H1 (cell line): ENCODE data around the gene LRRC8D. TPM values are rescaled to one million over a fixed set of nuclear protein-coding genes. Genes with fewer than 3 reads are reported as not detected.

Experiments used
- CTCF ChIA-PET: fragments of 300-600 bp; sonication (Branson Sonifier 250); formaldehyde crosslinking; loops from one replicate; lab custom pipeline; 2021; ENCODE audit not compliant: partially characterized antibody; lab: Charles Lee
- POLR2A ChIA-PET: fragments of 300-600 bp; sonication (Branson Sonifier 250); formaldehyde crosslinking; loops from one replicate; lab custom pipeline; 2021; ENCODE audit warnings: inconsistent platforms; ENCODE audit not compliant: partially characterized antibody; lab: Charles Lee
- DNase-seq, 2 experiments: peaks; one replicate each; pipeline versions ENCODE4 v3.0.0 to v3.0.0-alpha.2; 2010 to 2022; ENCODE audit warnings: low spot score in 2 of 2, low read depth in 1 of 2, mixed read lengths in 1 of 2
- FAIRE-seq: peaks from 2 replicates; lab custom pipeline; 2011; peaks lifted over from hg19 to GRCh38; lab: Jason Lieb, UNC
- H2AFZ ChIP-seq: 2 replicates; pipeline ENCODE4 v1.8.1; 2012; ENCODE audit warnings: low read length, inconsistent platforms
- H2AK5ac ChIP-seq: 2 replicates; pipeline ENCODE4 v1.6.1; 2013; ENCODE audit warnings: low read depth, low read length
- H2BK120ac ChIP-seq: replicated peaks from 2 replicates; pipeline ENCODE3; 2013; ENCODE audit warnings: low read depth, low read length, inconsistent platforms
- H2BK12ac ChIP-seq: 2 replicates; pipeline ENCODE4 v1.6.1; 2013; ENCODE audit warnings: low read depth, low read length
- H2BK15ac ChIP-seq: 2 replicates; pipeline ENCODE4 v1.6.1; 2013; ENCODE audit warnings: low read length
- H2BK20ac ChIP-seq: 2 replicates; pipeline ENCODE4 v1.6.1; 2013; ENCODE audit warnings: low read length
- H2BK5ac ChIP-seq: 2 replicates; pipeline ENCODE4 v1.6.1; 2013; ENCODE audit warnings: low read depth, low read length
- H3K14ac ChIP-seq: 2 replicates; pipeline ENCODE4 v1.6.1; 2013; ENCODE audit warnings: inconsistent platforms; ENCODE audit not compliant: insufficient read length
- H3K18ac ChIP-seq: 2 replicates; pipeline ENCODE4 v1.6.1; 2013; ENCODE audit warnings: low read length; ENCODE audit errors: extremely low read depth
- H3K23ac ChIP-seq: 2 replicates; pipeline ENCODE4 v1.6.1; 2013; ENCODE audit warnings: inconsistent platforms; ENCODE audit not compliant: insufficient read length
- H3K23me2 ChIP-seq: 2 replicates; pipeline ENCODE4 v1.6.1; 2013; ENCODE audit warnings: low read depth, low read length
- H3K27ac ChIP-seq: 2 replicates; pipeline ENCODE4 v1.6.1; 2011; ENCODE audit warnings: low read depth, low read length, inconsistent platforms
- H3K27me3 ChIP-seq, 4 experiments: replicated peaks in 1 of 4; 1 replicate in 1 of 4; 2 replicates in 3 of 4; pipeline versions ENCODE4 v1.6.1 to v1.8.1; 2011 to 2013; ENCODE audit warnings: low read length in 3 of 4, mild to moderate bottlenecking in 3 of 4, inconsistent platforms in 2 of 4, mixed read lengths in 2 of 4, moderate library complexity in 1 of 4; ENCODE audit not compliant: control insufficient read depth in 3 of 4, insufficient read depth in 3 of 4; ENCODE audit errors: extremely low read depth in 1 of 4
- H3K36me3 ChIP-seq, 4 experiments: 2 replicates each; pipeline versions ENCODE4 v1.6.1 to v1.8.1; 2011 to 2013; ENCODE audit warnings: mild to moderate bottlenecking in 4 of 4, low read length in 3 of 4, moderate library complexity in 2 of 4, control low read depth in 1 of 4, inconsistent platforms in 1 of 4; ENCODE audit not compliant: insufficient read depth in 4 of 4, control insufficient read depth in 2 of 4
- H3K4ac ChIP-seq: replicated peaks from 2 replicates; pipeline ENCODE3; 2013; ENCODE audit warnings: low read length, low read depth, mixed read lengths, inconsistent platforms; ENCODE audit not compliant: insufficient read length
- H3K4me1 ChIP-seq, 4 experiments: replicated peaks in 1 of 4; 1 replicate in 1 of 4; 2 replicates in 3 of 4; pipeline versions ENCODE4 v1.6.1 to v1.8.1; 2011 to 2013; ENCODE audit warnings: low read length in 3 of 4, inconsistent platforms in 2 of 4, mixed read lengths in 1 of 4; ENCODE audit not compliant: insufficient read depth in 4 of 4, control insufficient read depth in 3 of 4
- H3K4me2 ChIP-seq, 2 experiments: 2 replicates each; pipeline versions ENCODE4 v1.6.1 to v1.8.1; 2011 to 2013; ENCODE audit warnings: low read depth in 2 of 2, low read length in 2 of 2, control low read depth in 1 of 2, inconsistent platforms in 1 of 2, mild to moderate bottlenecking in 1 of 2; ENCODE audit not compliant: insufficient read depth in 1 of 2
- H3K4me3 ChIP-seq, 4 experiments: fragments of 200-600, 300-600 bp in 1 of 4; sonication (generic), shearing (Covaris generic), sonication (Bioruptor Twin) in 1 of 4; 2 replicates each; pipeline versions ENCODE4 v1.5.1 to v1.8.1; 2011 to 2016; ENCODE audit warnings: low read length in 4 of 4, low read depth in 3 of 4, control low read depth in 2 of 4, inconsistent platforms in 2 of 4, mild to moderate bottlenecking in 2 of 4, mixed read lengths in 1 of 4, moderate library complexity in 1 of 4; ENCODE audit not compliant: insufficient read depth in 2 of 4; ENCODE audit errors: extremely low read depth in 1 of 4
- H3K56ac ChIP-seq: replicated peaks from 2 replicates; pipeline ENCODE3; 2013; ENCODE audit warnings: low read depth, mild to moderate bottlenecking, mixed read lengths, low read length, inconsistent platforms; ENCODE audit not compliant: insufficient read length
- H3K79me1 ChIP-seq: 2 replicates; pipeline ENCODE4 v1.6.1; 2013; ENCODE audit warnings: low read depth, low read length, control low read depth
- H3K79me2 ChIP-seq, 2 experiments: 2 replicates each; pipeline versions ENCODE4 v1.6.1 to v1.8.1; 2012 to 2013; ENCODE audit warnings: low read length in 2 of 2, mild to moderate bottlenecking in 2 of 2, inconsistent platforms in 1 of 2; ENCODE audit not compliant: insufficient read depth in 2 of 2, control insufficient read depth in 1 of 2
- H3K9ac ChIP-seq, 4 experiments: replicated peaks in 1 of 4; 1 replicate in 1 of 4; 2 replicates in 3 of 4; pipeline versions ENCODE4 v1.6.1 to v1.8.1; 2011 to 2013; ENCODE audit warnings: low read depth in 3 of 4, low read length in 3 of 4, control low read depth in 2 of 4, mild to moderate bottlenecking in 2 of 4, moderate library complexity in 2 of 4, inconsistent platforms in 1 of 4; ENCODE audit errors: extremely low read depth in 1 of 4
- H3K9me3 ChIP-seq, 2 experiments: 2 replicates each; pipeline versions ENCODE4 v1.6.1 to v1.8.1; 2012 to 2013; ENCODE audit warnings: mild to moderate bottlenecking in 2 of 2, moderate library complexity in 2 of 2, control low read depth in 1 of 2, inconsistent platforms in 1 of 2, low read depth in 1 of 2, low read length in 1 of 2, mixed read lengths in 1 of 2; ENCODE audit not compliant: insufficient read depth in 2 of 2
- H4K20me1 ChIP-seq, 2 experiments: replicated peaks in 1 of 2; 2 replicates each; pipeline versions ENCODE3 to v1.8.1; 2011 to 2013; ENCODE audit warnings: inconsistent platforms in 2 of 2, low read length in 2 of 2, mild to moderate bottlenecking in 1 of 2; ENCODE audit not compliant: insufficient read depth in 2 of 2, control insufficient read depth in 1 of 2
- H4K5ac ChIP-seq: 2 replicates; pipeline ENCODE4 v1.6.1; 2013; ENCODE audit warnings: low read length, low read depth, mixed read lengths, inconsistent platforms; ENCODE audit not compliant: insufficient read length
- H4K8ac ChIP-seq: 2 replicates; pipeline ENCODE4 v1.8.0; 2013; ENCODE audit warnings: mild to moderate bottlenecking, moderate library complexity, low read length, inconsistent platforms; ENCODE audit not compliant: insufficient read depth; ENCODE audit errors: extremely low read depth
- H4K91ac ChIP-seq: replicated peaks from 2 replicates; pipeline ENCODE3; 2013; ENCODE audit warnings: low read length, mixed read lengths, inconsistent platforms; ENCODE audit not compliant: insufficient read length
- CBX8 ChIP-seq: fragments of 300-800, 300-1000 bp; sonication (generic); IDR thresholded peaks from 2 replicates; pipeline ENCODE4 v1.7.1; 2016; ENCODE audit warnings: low read depth, low read length, borderline replicate concordance
- CREB1 ChIP-seq: IDR thresholded peaks from 2 replicates; pipeline ENCODE4 v1.6.1; 2012; ENCODE audit warnings: inconsistent platforms
- RFX5 ChIP-seq: IDR thresholded peaks from 2 replicates; pipeline ENCODE4 v1.6.1; 2011; ENCODE audit warnings: low read depth, low read length, improper control_type of control experiment, borderline replicate concordance
- SRF ChIP-seq: IDR thresholded peaks from 2 replicates; pipeline ENCODE4 v1.6.1; 2011; ENCODE audit warnings: mild to moderate bottlenecking, low read depth, low read length, moderate library complexity
- SUZ12 ChIP-seq: fragments of 200-600 bp; sonication (generic); IDR thresholded peaks from 2 replicates; pipeline ENCODE4 v1.6.1; 2012; ENCODE audit warnings: mild to moderate bottlenecking, inconsistent platforms, low read length, moderate library complexity, mixed read lengths
- TAF7 ChIP-seq: optimal IDR thresholded peaks from 2 replicates; pipeline ENCODE3; 2011; ENCODE audit warnings: low read depth, mild to moderate bottlenecking, inconsistent platforms, low read length, moderate library complexity, borderline replicate concordance
- YY1 ChIP-seq: IDR thresholded peaks from 2 replicates; pipeline ENCODE4 v1.6.1; 2011; ENCODE audit warnings: low read depth, mild to moderate bottlenecking, low read length
- WGBS, 2 experiments: shearing (Covaris generic) in 1 of 2; methylation state at CpG; one replicate each; pipeline versions ENCODE4 v1.1.6 to v1.1.7; 2013 to 2015; ENCODE audit warnings: low lambda C conversion rate in 2 of 2, mixed read lengths in 2 of 2, inconsistent platforms in 1 of 2, low coverage in 1 of 2, missing lambda C conversion rate in 1 of 2; ENCODE audit not compliant: insufficient replicate concordance in 2 of 2, insufficient coverage in 1 of 2, insufficient read length in 1 of 2; ENCODE audit errors: extremely low coverage in 1 of 2, missing lambda C conversion rate in 1 of 2; 5-methylcytosine and 5-hydroxymethylcytosine counted together
- polyA plus RNA-seq, 7 experiments: library from polyadenylated mRNA; depleted of rRNA in 3 of 7; stranded (reverse) in 5 of 7; unstranded in 2 of 7; fragments of >200 nt in 5 of 7; fragments of 200-250 nt in 2 of 7; gene quantifications; 1 replicate in 5 of 7; 2 replicates in 1 of 7; 4 replicates in 1 of 7; pipeline versions ENCODE4 v1.2.1 to v1.2.3, GENCODE V29; 2011 to 2013; ENCODE audit warnings: missing spikeins in 2 of 7, mixed read lengths in 2 of 7
- total RNA-seq: library from RNA; stranded (reverse); fragmentation: NEBNext Ultra II Directional; extraction: Animal tissue kit (Norgen Biotek cat#: 25700); gene quantifications from 2 replicates; pipeline ENCODE4 v1.2.1, GENCODE V29; 2021

Gene LRRC8D
- total and polyA plus RNA-seq, 2 of the 8 experiments (the other 6 are each of a cell fraction or from before 2014, with no cell fraction given): 42.0 to 58.5 TPM

DNA sequence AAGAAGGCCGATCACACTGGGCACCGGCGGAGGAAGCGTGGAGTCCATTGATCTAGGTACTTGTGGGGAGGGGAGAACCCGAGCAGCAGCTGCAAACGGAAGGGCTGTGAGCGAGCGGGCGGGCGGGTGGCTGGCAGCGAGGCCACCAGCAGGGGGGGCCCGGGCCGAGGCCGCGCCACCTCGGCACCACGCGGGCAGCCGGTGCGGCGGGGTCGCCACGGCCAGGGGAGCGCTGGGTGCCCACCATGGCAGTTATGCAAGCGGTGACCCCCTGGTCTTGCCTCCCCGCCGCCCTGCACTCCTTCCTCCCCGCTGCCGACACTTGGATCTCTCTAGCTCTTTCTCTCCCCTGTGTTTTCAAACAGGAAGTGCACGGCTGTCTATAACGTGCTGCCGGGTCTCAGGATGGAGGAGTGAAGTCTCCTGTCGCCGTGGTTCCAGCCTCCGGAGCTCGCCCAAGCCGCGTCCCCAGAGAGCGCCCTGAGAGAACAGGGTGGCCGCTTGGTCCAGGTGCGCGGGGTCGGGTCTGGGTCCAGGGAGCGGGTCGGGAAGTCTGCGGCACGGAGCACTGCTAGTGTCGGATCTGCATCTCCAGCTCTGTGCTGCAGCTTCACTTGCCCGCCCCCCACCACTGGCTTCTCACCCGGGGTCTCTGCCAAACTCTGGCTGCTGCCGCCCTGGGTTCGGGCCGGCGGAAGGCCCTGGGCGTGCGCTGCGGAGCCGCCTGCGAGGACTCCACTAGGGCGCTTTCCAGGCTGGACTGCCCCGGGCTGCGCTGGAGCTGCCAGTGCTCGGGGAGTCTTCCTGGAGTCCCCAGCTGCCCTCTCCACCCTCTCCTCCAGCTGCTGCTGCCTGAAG is 22.7 kb downstream of the LRRC8D start:
- Histone ChIP-seq H3K27me3 (no peaks in the 10 kb centered on the region), H4K5ac (peak overlapping the region; percentile 45), H2AFZ (no peak overlapping the region; the same call in 1 of the 2 replicates), H3K4me3 (peak overlapping the region; percentile 46 to 74 (median 64)), H3K4ac (peak overlapping the region; percentile 19), H2BK12ac (no peak overlapping the region; the same call in 1 of the 2 replicates), H3K14ac (no peak overlapping the region), H2BK15ac (peak overlapping the region; percentile 66; the same call in 1 of the 2 replicates), H2BK5ac (0 out of 2 replicates have a peak overlapping the region, but pooled peaks have one; percentile 6), H4K20me1 (peaks cover 2 to 3% of the 10 kb centered on the region in 2 experiments), H3K79me1 (peaks cover 3% of the 10 kb centered on the region; the same call in 1 of the 2 replicates), H3K36me3 (peaks cover 0 to 25% (median 5%) of the 10 kb centered on the region in 4 experiments; a peak in 5 of 8 replicates), H4K8ac (peak overlapping the region; percentile 87; the same call in 1 of the 2 replicates), H3K9me3 (no peaks in the 10 kb centered on the region), H4K91ac (peak overlapping the region; percentile 92), H3K56ac (peak overlapping the region; percentile 42), H3K4me1 (peaks cover 2 to 15% (median 11%) of the 10 kb centered on the region in 4 experiments; a peak in 6 of 7 replicates), H3K4me2 (peak overlapping the region; percentile 77), H3K9ac (peak overlapping the region in 3 of 4 experiments; percentile 29 to 67 (median 60); a peak in 6 of 7 replicates), H2AK5ac (0 out of 2 replicates have a peak overlapping the region, but pooled peaks have one; percentile 49), H3K18ac (peak overlapping the region; percentile 26; the same call in 1 of the 2 replicates), H2BK120ac (no peak overlapping the region), H2BK20ac (no peak overlapping the region), H3K23me2 (peaks cover 8% of the 10 kb centered on the region; the same call in 1 of the 2 replicates), H3K79me2 (peaks cover 0 to 40% of the 10 kb centered on the region in 2 experiments; a peak in 2 of 4 replicates), H3K27ac (peak overlapping the region; percentile 72; the same call in 1 of the 2 replicates), H3K23ac (no peak overlapping the region)
- CTCF ChIA-PET: interaction anchor here (0.6 to 3.0 kb wide), 37 partner anchors 9 to 153 kb away, joined by 3 to 14 read pairs (median 4); no protein-coding TSS in a partner anchor
- DNase-seq (peak in 1 of 2 experiments; percentile 79), FAIRE-seq (no peak)
- POLR2A ChIA-PET: interaction anchor here (0.6 to 3.5 kb wide), 16 partner anchors 9 to 716 kb away, joined by 3 to 30 read pairs (median 6); partner anchors contain the start of gene LRRC8D
- WGBS, 2 experiments: 12% methylated on average over 45 of the region's 63 CpGs; no CpG with 5 or more reads in 1 of the 2 experiments
- TF ChIP-seq SUZ12 (no peak), CBX8 (no peak), RFX5 (no peak), TAF7 (no peak), CREB1 (no peak), YY1 (peak; percentile 45; the same call in 1 of the 2 replicates), SRF (no peak)
